Natural killer cell treated with Interleukin-12 subunit alpha and Interleukin-12 subunit beta and Interleukin-15 and Interleukin-18, amount 100 ng/mL, for 72 hours (primary cell): ENCODE measurements around the gene WNT2B. TPM values are rescaled to one million over a fixed set of nuclear protein-coding genes. Genes with fewer than 3 reads are reported as not detected.

Experiments
- ATAC-seq, 2 donors: fragments of 150-1000 bp; cut with Tn5 transposase in 1 of 2; sonication (Bioruptor Pico), chemical (Tn5 transposase) in 1 of 2; 2 replicates each; pipeline ENCODE4 v1.10.0; 2021
- DNase-seq: peaks from one replicate; pipeline ENCODE4 v3.0.0; 2022; ENCODE audit warnings: low spot score
- H3K27ac Mint-ChIP-seq, 2 donors: 1 replicate in 1 of 2; 2 replicates in 1 of 2; pipeline ENCODE4 v1.8.0; 2022; ENCODE audit warnings: mixed read lengths in 2 of 2, mild to moderate bottlenecking in 1 of 2, moderate library complexity in 1 of 2
- H3K27me3 Mint-ChIP-seq, 2 donors: 1 replicate in 1 of 2; 2 replicates in 1 of 2; pipeline ENCODE4 v1.8.0; 2022; ENCODE audit warnings: mixed read lengths in 2 of 2
- H3K36me3 Mint-ChIP-seq: one replicate; pipeline ENCODE4 v1.8.0; 2022; ENCODE audit warnings: mixed read lengths
- H3K4me1 Mint-ChIP-seq, 2 donors: 1 replicate in 1 of 2; 2 replicates in 1 of 2; pipeline ENCODE4 v1.8.0; 2022; ENCODE audit warnings: low read depth in 2 of 2, mixed read lengths in 2 of 2, mild to moderate bottlenecking in 1 of 2
- H3K4me3 Mint-ChIP-seq: one replicate; pipeline ENCODE4 v1.8.0; 2022; ENCODE audit warnings: mixed read lengths
- H3K9me3 Mint-ChIP-seq: 2 replicates; pipeline ENCODE4 v1.8.0; 2022; ENCODE audit warnings: mixed read lengths
- total RNA-seq, 2 donors: library from RNA; stranded (reverse); gene quantifications; one replicate each; pipeline ENCODE4 v1.2.3, GENCODE V29; 2022

Gene WNT2B
- total RNA-seq, 2 donors from 2014 or later = 0.14 to 0.86 TPM

- H3K9me3 Mint-ChIP-seq = no peaks in the 10 kb centered on the region
- ATAC-seq (no peak), DNase-seq (no peak)
- H3K4me3 Mint-ChIP-seq = no peak overlapping the region
- no peaks in the 10 kb centered on the region for H3K4me1 Mint-ChIP-seq
- H3K36me3 Mint-ChIP-seq = no peaks in the 10 kb centered on the region
- no peaks in the 10 kb centered on the region for H3K27me3 Mint-ChIP-seq
- H3K27ac Mint-ChIP-seq = no peak overlapping the region
These were observed 16.2 kb downstream of the WNT2B start for GRCh38 chr1:112524986-112525385.

DNA sequence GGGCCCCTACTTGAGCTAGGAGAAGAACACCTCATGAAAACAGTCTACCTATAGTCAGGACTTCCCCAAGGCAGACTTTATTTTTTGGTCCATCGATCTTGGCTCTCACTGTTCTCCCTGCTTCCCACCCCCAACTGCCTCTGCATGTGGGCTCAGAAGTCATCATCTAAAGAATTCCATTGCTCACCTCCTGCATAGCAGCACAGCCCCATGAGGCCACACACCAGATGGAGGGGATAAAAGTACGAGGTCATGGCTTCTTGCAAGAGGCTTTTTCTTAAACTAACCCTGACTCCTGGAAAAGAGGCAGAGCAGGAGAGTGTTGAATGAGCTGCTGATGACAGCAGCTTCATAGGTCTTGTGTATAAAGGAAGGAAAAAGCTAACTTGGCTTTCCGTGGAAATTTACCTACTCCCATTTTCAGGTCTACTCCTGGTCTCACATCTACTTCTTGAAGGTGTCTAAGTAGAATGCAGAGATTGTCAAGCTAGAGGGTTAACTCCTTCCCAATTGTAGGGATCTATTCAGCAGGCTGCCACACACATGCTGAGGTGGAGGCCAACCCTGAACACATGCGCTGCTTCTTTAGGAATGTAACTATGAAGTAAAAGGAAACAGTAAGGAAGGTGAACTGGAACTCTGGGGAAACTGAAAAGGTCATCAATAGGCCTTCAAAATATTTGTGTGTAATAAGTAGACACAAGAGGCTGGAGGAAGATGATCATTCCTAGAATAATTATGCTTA, 18.7 kb downstream of the WNT2B start:
- Mint-ChIP-seq H3K9me3 (no peaks in the 10 kb centered on the region), H3K4me3 (no peak overlapping the region), H3K27ac (no peak overlapping the region), H3K4me1 (no peaks in the 10 kb centered on the region), H3K36me3 (no peaks in the 10 kb centered on the region), H3K27me3 (no peaks in the 10 kb centered on the region)
- ATAC-seq (no peak), DNase-seq (no peak)

DNA sequence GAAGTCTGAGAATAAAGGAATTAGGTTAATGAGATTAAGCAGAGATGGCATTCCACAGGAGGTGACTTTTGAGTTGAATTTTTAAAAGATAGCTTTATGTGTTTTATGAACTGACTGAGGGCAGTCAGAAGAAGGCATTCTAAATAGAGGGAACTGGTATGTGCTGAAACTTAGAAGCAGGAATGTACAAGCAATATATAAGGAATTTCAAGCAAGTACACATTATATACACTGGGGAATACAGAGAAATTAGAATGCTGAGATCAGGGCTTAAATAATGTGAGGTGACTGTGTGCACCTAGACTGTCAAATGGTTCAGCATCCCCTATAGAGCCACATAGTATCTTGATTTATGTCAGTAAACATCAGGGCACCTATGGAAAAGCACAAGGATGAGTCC, 19.3 kb downstream of the WNT2B start:
- Mint-ChIP-seq H3K4me3 (no peak overlapping the region), H3K9me3 (no peaks in the 10 kb centered on the region), H3K36me3 (no peaks in the 10 kb centered on the region), H3K27ac (no peak overlapping the region), H3K4me1 (no peaks in the 10 kb centered on the region), H3K27me3 (no peaks in the 10 kb centered on the region)
- DNase-seq (no peak), ATAC-seq (no peak)

DNA sequence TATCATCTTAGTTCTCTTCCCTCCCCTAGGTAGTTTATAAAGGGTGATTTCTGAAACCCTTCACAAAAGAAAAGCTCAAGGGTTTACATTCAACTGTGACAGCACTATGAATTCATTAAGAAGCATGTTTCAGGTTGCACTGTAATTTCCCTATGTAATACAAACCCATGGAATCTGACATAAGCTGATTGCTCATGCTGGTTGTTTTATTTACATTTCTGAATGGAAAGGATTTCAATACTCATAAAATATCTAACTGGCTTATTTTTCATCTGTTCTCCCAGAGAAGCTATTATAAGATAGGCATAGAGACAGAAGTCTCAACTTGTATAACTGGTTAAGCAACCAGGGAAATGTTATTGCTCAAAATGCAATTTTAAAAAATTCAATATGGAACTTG, 20.5 kb downstream of the WNT2B start:
- ATAC-seq (no peak), DNase-seq (no peak)
- Mint-ChIP-seq H3K9me3 (no peaks in the 10 kb centered on the region), H3K4me3 (no peak overlapping the region), H3K27ac (no peak overlapping the region), H3K36me3 (no peaks in the 10 kb centered on the region), H3K4me1 (no peaks in the 10 kb centered on the region), H3K27me3 (no peaks in the 10 kb centered on the region)

DNA sequence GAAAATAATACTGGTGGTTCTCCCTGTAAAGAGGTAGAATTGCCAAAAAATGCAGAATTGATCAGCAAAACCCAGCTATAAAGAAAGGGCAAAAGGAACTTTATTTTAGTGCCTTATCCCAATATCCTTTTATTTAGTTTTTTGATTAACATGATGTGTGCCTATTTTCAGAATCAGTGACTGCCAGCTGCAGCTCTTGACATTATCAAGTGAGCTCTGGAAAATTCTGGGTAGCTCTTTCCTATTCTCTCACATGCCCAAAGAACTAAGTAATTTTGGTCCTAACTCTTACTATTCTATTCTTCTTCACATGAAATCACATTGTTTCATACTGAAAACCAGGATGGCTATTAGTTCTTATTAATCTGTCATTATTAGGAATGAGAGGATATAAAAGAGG, 22.1 kb downstream of the WNT2B start:
- no peaks in the 10 kb centered on the region for H3K4me1 Mint-ChIP-seq
- H3K4me3 Mint-ChIP-seq = no peak overlapping the region
- H3K36me3 Mint-ChIP-seq = no peaks in the 10 kb centered on the region
- no peaks in the 10 kb centered on the region for H3K9me3 Mint-ChIP-seq
- no peak overlapping the region for H3K27ac Mint-ChIP-seq
- ATAC-seq = no peak
- H3K27me3 Mint-ChIP-seq = no peaks in the 10 kb centered on the region
- DNase-seq = no peak

DNA sequence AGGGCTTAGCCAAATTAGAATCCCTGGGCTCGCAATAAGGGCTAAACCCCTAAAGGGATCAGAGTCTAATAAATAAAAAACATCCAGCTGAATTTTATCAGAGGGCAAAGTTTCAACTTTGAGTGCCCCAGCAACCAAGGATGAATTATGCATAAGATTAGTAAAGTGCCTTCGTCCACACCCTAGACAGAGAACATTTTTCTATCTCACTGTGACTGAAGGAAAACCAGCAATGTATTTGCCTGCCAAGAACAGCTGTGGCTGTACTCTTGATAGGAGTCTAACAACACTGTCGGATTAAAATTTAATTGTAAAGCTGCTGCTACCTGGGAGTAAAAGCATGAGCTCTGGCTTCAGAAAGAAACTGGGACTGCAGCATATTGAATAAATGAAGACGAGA, 23.3 kb downstream of the WNT2B start:
- no peaks in the 10 kb centered on the region for H3K4me1 Mint-ChIP-seq
- ATAC-seq (no peak), DNase-seq (no peak)
- no peak overlapping the region for H3K4me3 Mint-ChIP-seq
- H3K27ac Mint-ChIP-seq = no peak overlapping the region
- no peaks in the 10 kb centered on the region for H3K27me3 Mint-ChIP-seq
- H3K36me3 Mint-ChIP-seq = no peaks in the 10 kb centered on the region
- H3K9me3 Mint-ChIP-seq = no peaks in the 10 kb centered on the region

- DNase-seq (no peak), ATAC-seq (no peak)
- no peaks in the 10 kb centered on the region for H3K4me1 Mint-ChIP-seq
- H3K9me3 Mint-ChIP-seq = no peaks in the 10 kb centered on the region
- no peaks in the 10 kb centered on the region for H3K36me3 Mint-ChIP-seq
- no peaks in the 10 kb centered on the region for H3K27me3 Mint-ChIP-seq
- no peak overlapping the region for H3K4me3 Mint-ChIP-seq
- no peak overlapping the region for H3K27ac Mint-ChIP-seq
These were observed 24.3 kb downstream of the WNT2B start for GRCh38 chr1:112533029-112533428.

DNA sequence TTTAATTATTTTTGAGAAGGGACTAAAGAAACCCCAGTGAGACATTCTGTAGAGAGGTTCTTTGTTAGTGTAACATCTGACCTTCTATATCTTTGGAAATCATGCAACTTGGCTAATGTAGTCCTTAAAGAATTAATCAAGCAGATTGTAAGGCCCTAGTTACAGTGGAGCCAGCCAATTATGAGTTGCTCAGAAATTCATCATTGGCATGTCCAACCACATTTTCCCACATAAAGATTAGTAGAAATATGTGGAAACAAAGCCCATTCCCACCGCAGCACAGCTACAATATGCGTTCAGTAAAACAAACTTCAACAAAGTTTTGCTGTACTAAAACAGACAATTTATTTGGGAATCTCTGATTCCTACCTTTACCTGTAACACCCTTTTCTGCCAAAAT, 27.8 kb downstream of the WNT2B start:
- peaks cover 6% of the 10 kb centered on the region for H3K36me3 Mint-ChIP-seq
- ATAC-seq (no peak), DNase-seq (no peak)
- H3K4me3 Mint-ChIP-seq = no peak overlapping the region
- no peaks in the 10 kb centered on the region for H3K9me3 Mint-ChIP-seq
- H3K27ac Mint-ChIP-seq = no peak overlapping the region
- no peaks in the 10 kb centered on the region for H3K27me3 Mint-ChIP-seq
- no peaks in the 10 kb centered on the region for H3K4me1 Mint-ChIP-seq

GRCh38 chr1:112537456-112537855, 28.7 kb downstream of the WNT2B start:
- Mint-ChIP-seq H3K27me3 (no peaks in the 10 kb centered on the region), H3K27ac (no peak overlapping the region), H3K4me1 (no peaks in the 10 kb centered on the region), H3K4me3 (no peak overlapping the region), H3K36me3 (peaks cover 6% of the 10 kb centered on the region), H3K9me3 (no peaks in the 10 kb centered on the region)
- no peak for ATAC-seq
- DNase-seq = no peak

- no peak for ATAC-seq
- no peaks in the 10 kb centered on the region for H3K4me1 Mint-ChIP-seq
- no peak overlapping the region for H3K4me3 Mint-ChIP-seq
- no peaks in the 10 kb centered on the region for H3K9me3 Mint-ChIP-seq
- H3K36me3 Mint-ChIP-seq = peaks cover 6% of the 10 kb centered on the region
- H3K27me3 Mint-ChIP-seq = no peaks in the 10 kb centered on the region
- no peak overlapping the region for H3K27ac Mint-ChIP-seq
- no peak for DNase-seq
These were observed 30.1 kb downstream of the WNT2B start for GRCh38 chr1:112538883-112539282.

GRCh38 chr1:112540226-112540794, 31.5 kb downstream of the WNT2B start:
- no peak for ATAC-seq
- Mint-ChIP-seq H3K27ac (no peak overlapping the region), H3K27me3 (no peaks in the 10 kb centered on the region), H3K36me3 (peaks cover 6% of the 10 kb centered on the region), H3K4me3 (no peak overlapping the region), H3K9me3 (no peaks in the 10 kb centered on the region), H3K4me1 (no peaks in the 10 kb centered on the region)
- no peak for DNase-seq

DNA sequence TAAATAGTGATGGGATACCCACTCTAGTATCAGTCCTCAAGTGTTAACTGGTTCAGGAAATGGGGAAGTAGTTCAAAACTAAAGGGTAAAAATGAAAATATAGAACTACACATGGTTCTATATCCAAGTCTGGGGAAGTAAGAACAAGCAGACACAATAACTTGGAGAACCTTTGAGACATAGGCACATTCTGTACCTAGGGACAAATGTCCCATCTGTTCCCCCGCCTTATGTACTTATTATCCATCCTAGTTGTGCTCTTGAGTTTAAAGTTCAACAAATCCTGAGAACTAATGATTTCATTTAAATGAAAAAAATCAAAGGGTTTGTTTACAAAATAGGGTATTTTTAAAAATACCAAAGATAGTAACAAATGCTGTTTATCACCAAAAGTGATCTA, 32.5 kb downstream of the WNT2B start:
- DNase-seq = no peak
- H3K9me3 Mint-ChIP-seq = no peaks in the 10 kb centered on the region
- ATAC-seq = no peak
- no peaks in the 10 kb centered on the region for H3K4me1 Mint-ChIP-seq
- no peak overlapping the region for H3K27ac Mint-ChIP-seq
- no peak overlapping the region for H3K4me3 Mint-ChIP-seq
- no peaks in the 10 kb centered on the region for H3K27me3 Mint-ChIP-seq
- peaks cover 6% of the 10 kb centered on the region for H3K36me3 Mint-ChIP-seq

DNA sequence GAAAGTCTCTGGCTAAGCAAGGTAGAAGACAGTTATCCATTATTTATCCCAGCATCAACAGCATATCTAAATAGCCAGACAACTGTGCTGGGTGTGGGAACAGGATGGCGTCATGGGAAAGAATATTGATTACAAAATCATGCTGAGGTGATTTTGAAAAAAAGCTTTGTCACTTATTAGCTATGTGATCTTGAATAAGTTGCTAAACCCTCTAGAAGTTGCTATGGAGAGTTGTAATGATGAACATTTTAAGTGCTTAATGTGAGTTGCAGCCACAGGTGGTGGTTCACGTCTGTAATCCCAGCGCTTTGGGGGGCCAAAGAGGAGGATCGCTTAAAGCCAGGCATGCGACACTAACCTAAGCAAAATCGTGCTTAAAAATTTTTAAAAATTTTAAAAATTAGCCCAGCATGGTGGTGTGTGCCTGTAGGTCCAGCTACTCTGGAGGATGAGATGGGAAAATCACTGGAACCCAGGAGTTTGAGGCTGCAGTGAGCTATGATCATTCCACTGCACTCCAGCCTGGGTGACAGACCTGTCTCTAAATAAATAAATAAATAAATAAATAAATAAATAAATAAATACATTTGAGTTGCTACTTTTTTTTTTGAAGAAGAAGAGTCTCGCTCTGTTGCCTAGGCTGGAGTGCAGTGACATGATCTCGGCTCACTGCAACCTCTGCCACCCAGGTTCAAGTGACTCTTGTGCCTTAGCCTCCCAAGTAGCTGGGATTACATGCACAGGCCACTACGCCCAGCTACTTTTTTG, 33.6 kb downstream of the WNT2B start:
- Mint-ChIP-seq H3K36me3 (peaks cover 6% of the 10 kb centered on the region), H3K27me3 (no peaks in the 10 kb centered on the region), H3K4me3 (no peak overlapping the region), H3K27ac (no peak overlapping the region), H3K9me3 (no peaks in the 10 kb centered on the region), H3K4me1 (no peaks in the 10 kb centered on the region)
- no peak for ATAC-seq
- no peak for DNase-seq

DNA sequence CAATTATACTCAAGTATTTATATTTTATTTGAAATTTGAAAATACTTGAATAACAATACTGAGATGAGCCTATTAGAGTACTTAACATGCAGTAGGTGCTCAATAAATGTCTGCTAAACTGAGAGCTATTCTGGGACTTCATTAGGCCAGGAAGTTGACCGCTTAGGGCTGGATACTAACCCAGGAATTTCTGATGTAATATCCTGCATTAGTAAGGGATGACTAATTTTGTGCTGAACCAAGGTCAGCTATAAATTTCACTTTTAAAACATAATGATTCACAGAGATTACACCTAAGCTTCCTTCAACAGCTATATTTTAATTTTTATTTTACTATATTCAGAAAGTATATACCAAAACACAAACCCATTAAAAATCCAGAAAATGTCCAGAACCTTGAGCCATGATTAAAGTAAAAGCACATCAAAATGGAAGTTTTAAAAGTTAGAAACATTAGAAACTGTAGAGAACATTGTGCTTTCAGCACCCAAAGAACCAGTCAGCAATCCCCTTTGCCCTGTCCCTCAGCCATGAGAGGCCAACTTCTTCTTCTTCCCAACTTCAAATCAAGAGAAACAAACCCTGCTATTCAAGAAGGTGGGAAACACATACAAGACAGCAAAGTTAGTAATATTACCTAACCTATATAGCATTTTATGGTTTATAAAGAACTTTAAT, 35.4 kb downstream of the WNT2B start:
- ATAC-seq = peak in 1 of 2 donors; percentile 59
- no peak for DNase-seq

More for the DNA sequence above, 35.4 kb downstream of the WNT2B start:
- Mint-ChIP-seq H3K27ac (no peak overlapping the region), H3K27me3 (no peaks in the 10 kb centered on the region), H3K4me1 (no peaks in the 10 kb centered on the region), H3K36me3 (peaks cover 6% of the 10 kb centered on the region), H3K9me3 (no peaks in the 10 kb centered on the region), H3K4me3 (no peak overlapping the region)
